ENCODE data around the gene ZNF644.
"Not testable (repeated sequence)": the region's sequence is repeated elsewhere in the genome, so short reads cannot be mapped to it uniquely, and the experiment has no call there.

ZNF644 gene

GRCh38 chr1:91021686-91022517, at the start of gene ZNF644:
ZNF644 (minus strand) TSS chr1:91022035; CDS start chr1:90982353, 39,682 bp downstream.
- H3K27ac ChIP-seq (ENCODE audit: low read length), result peak within 1 kb of the TSS; percentile 94
- H3K36me3 ChIP-seq (ENCODE audit: control insufficient read depth, low read depth, low read length), result peaks cover 7% of the 10 kb centered on the region
- H3K9ac ChIP-seq (ENCODE audit: low read length), result peak within 1 kb of the TSS; percentile 98
- peak within 1 kb of the TSS; percentile 96 for H3K4me3 ChIP-seq (ENCODE audit: low read length)
- H3K27me3 ChIP-seq (ENCODE audit: control insufficient read depth, insufficient read depth, low read length), result no peaks in the 10 kb centered on the region
- H3K4me1 ChIP-seq (ENCODE audit: control insufficient read depth, low read depth, low read length), result peaks cover 36% of the 10 kb centered on the region
- H3K9me3 ChIP-seq (ENCODE audit: control insufficient read depth, low read depth, low read length), result no peaks in the 10 kb centered on the region

GRCh38 chr1:91070298-91070697, 48.5 kb upstream of the ZNF644 start:
- Histone ChIP-seq H3K9me3 (ENCODE audit: control insufficient read depth, low read depth, low read length) (no peaks in the 10 kb centered on the region), H3K27ac (ENCODE audit: low read length) (no peak overlapping the region)

GRCh38 chr1:91066538-91066937, 44.7 kb upstream of the ZNF644 start:
- Histone ChIP-seq H3K27ac (ENCODE audit: low read length) (no peak overlapping the region), H3K9ac (ENCODE audit: low read length) (no peak overlapping the region), H3K9me3 (ENCODE audit: control insufficient read depth, low read depth, low read length) (no peaks in the 10 kb centered on the region), H3K4me3 (ENCODE audit: low read length) (no peak overlapping the region), H3K27me3 (ENCODE audit: control insufficient read depth, insufficient read depth, low read length) (no peaks in the 10 kb centered on the region), H3K4me1 (ENCODE audit: control insufficient read depth, low read depth, low read length) (no peaks in the 10 kb centered on the region), H3K36me3 (ENCODE audit: control insufficient read depth, low read depth, low read length) (no peaks in the 10 kb centered on the region)

More at GRCh38 chr1:91070298-91070697, 48.5 kb upstream of the ZNF644 start:
- Histone ChIP-seq H3K4me3 (ENCODE audit: low read length) (no peak overlapping the region), H3K4me1 (ENCODE audit: control insufficient read depth, low read depth, low read length) (no peaks in the 10 kb centered on the region), H3K9ac (ENCODE audit: low read length) (no peak overlapping the region), H3K27me3 (ENCODE audit: control insufficient read depth, insufficient read depth, low read length) (no peaks in the 10 kb centered on the region), H3K36me3 (ENCODE audit: control insufficient read depth, low read depth, low read length) (no peaks in the 10 kb centered on the region)

GRCh38 chr1:91065337-91065736, 43.5 kb upstream of the ZNF644 start:
- H3K9me3 ChIP-seq (ENCODE audit: control insufficient read depth, low read depth, low read length), result no peaks in the 10 kb centered on the region
- no peak overlapping the region for H3K9ac ChIP-seq (ENCODE audit: low read length)
- no peak overlapping the region for H3K4me3 ChIP-seq (ENCODE audit: low read length)
- H3K36me3 ChIP-seq (ENCODE audit: control insufficient read depth, low read depth, low read length), result no peaks in the 10 kb centered on the region
- H3K27ac ChIP-seq (ENCODE audit: low read length), result no peak overlapping the region
- no peaks in the 10 kb centered on the region for H3K27me3 ChIP-seq (ENCODE audit: control insufficient read depth, insufficient read depth, low read length)
- no peaks in the 10 kb centered on the region for H3K4me1 ChIP-seq (ENCODE audit: control insufficient read depth, low read depth, low read length)

GRCh38 chr1:91063403-91063802, 41.6 kb upstream of the ZNF644 start:
- H3K9ac ChIP-seq (ENCODE audit: low read length); H3K27me3 ChIP-seq (ENCODE audit: control insufficient read depth, insufficient read depth, low read length); H3K27ac ChIP-seq (ENCODE audit: low read length); H3K4me1 ChIP-seq (ENCODE audit: control insufficient read depth, low read depth, low read length); H3K4me3 ChIP-seq (ENCODE audit: low read length); H3K9me3 ChIP-seq (ENCODE audit: control insufficient read depth, low read depth, low read length); H3K36me3 ChIP-seq (ENCODE audit: control insufficient read depth, low read depth, low read length): not testable (repeated sequence)

- Histone ChIP-seq H3K27ac (ENCODE audit: low read length) (no peak overlapping the region), H3K36me3 (ENCODE audit: control insufficient read depth, low read depth, low read length) (no peaks in the 10 kb centered on the region), H3K9me3 (ENCODE audit: control insufficient read depth, low read depth, low read length) (no peaks in the 10 kb centered on the region), H3K27me3 (ENCODE audit: control insufficient read depth, insufficient read depth, low read length) (peaks cover 18% of the 10 kb centered on the region), H3K4me3 (ENCODE audit: low read length) (no peak overlapping the region), H3K4me1 (ENCODE audit: control insufficient read depth, low read depth, low read length) (no peaks in the 10 kb centered on the region), H3K9ac (ENCODE audit: low read length) (no peak overlapping the region)
Measured at GRCh38 chr1:91059157-91059556, 37.3 kb upstream of the ZNF644 start.

- H3K9ac ChIP-seq (ENCODE audit: low read length), result no peak overlapping the region
- no peaks in the 10 kb centered on the region for H3K4me1 ChIP-seq (ENCODE audit: control insufficient read depth, low read depth, low read length)
- H3K4me3 ChIP-seq (ENCODE audit: low read length), result no peak overlapping the region
- H3K9me3 ChIP-seq (ENCODE audit: control insufficient read depth, low read depth, low read length), result no peaks in the 10 kb centered on the region
- no peaks in the 10 kb centered on the region for H3K36me3 ChIP-seq (ENCODE audit: control insufficient read depth, low read depth, low read length)
- no peak overlapping the region for H3K27ac ChIP-seq (ENCODE audit: low read length)
- H3K27me3 ChIP-seq (ENCODE audit: control insufficient read depth, insufficient read depth, low read length), result peaks cover 21% of the 10 kb centered on the region
Measured at GRCh38 chr1:91057784-91058183, 35.9 kb upstream of the ZNF644 start.

- no peak overlapping the region for H3K27ac ChIP-seq (ENCODE audit: low read length)
- peaks cover 26% of the 10 kb centered on the region for H3K27me3 ChIP-seq (ENCODE audit: control insufficient read depth, insufficient read depth, low read length)
- H3K4me3 ChIP-seq (ENCODE audit: low read length), result no peak overlapping the region
- H3K9ac ChIP-seq (ENCODE audit: low read length), result no peak overlapping the region
- no peaks in the 10 kb centered on the region for H3K4me1 ChIP-seq (ENCODE audit: control insufficient read depth, low read depth, low read length)
- H3K36me3 ChIP-seq (ENCODE audit: control insufficient read depth, low read depth, low read length), result no peaks in the 10 kb centered on the region
- no peaks in the 10 kb centered on the region for H3K9me3 ChIP-seq (ENCODE audit: control insufficient read depth, low read depth, low read length)
Measured at GRCh38 chr1:91054780-91055481, 33.1 kb upstream of the ZNF644 start.

- Histone ChIP-seq H3K4me3 (ENCODE audit: low read length) (no peak overlapping the region), H3K27me3 (ENCODE audit: control insufficient read depth, insufficient read depth, low read length) (peaks cover 26% of the 10 kb centered on the region), H3K36me3 (ENCODE audit: control insufficient read depth, low read depth, low read length) (no peaks in the 10 kb centered on the region), H3K9ac (ENCODE audit: low read length) (no peak overlapping the region), H3K4me1 (ENCODE audit: control insufficient read depth, low read depth, low read length) (no peaks in the 10 kb centered on the region), H3K27ac (ENCODE audit: low read length) (no peak overlapping the region), H3K9me3 (ENCODE audit: control insufficient read depth, low read depth, low read length) (no peaks in the 10 kb centered on the region)
Measured at GRCh38 chr1:91053630-91054029, 31.8 kb upstream of the ZNF644 start.

- not testable (repeated sequence) for H3K4me3 ChIP-seq (ENCODE audit: low read length); H3K4me1 ChIP-seq (ENCODE audit: control insufficient read depth, low read depth, low read length); H3K27ac ChIP-seq (ENCODE audit: low read length); H3K36me3 ChIP-seq (ENCODE audit: control insufficient read depth, low read depth, low read length); H3K9ac ChIP-seq (ENCODE audit: low read length); H3K9me3 ChIP-seq (ENCODE audit: control insufficient read depth, low read depth, low read length)
- peaks cover 12% of the 10 kb centered on the region for H3K27me3 ChIP-seq (ENCODE audit: control insufficient read depth, insufficient read depth, low read length)
Measured at GRCh38 chr1:91049551-91049950, 27.7 kb upstream of the ZNF644 start.

GRCh38 chr1:91046766-91047165, 24.9 kb upstream of the ZNF644 start:
- Histone ChIP-seq H3K36me3 (ENCODE audit: control insufficient read depth, low read depth, low read length) (no peaks in the 10 kb centered on the region), H3K9ac (ENCODE audit: low read length) (no peak overlapping the region), H3K9me3 (ENCODE audit: control insufficient read depth, low read depth, low read length) (no peaks in the 10 kb centered on the region), H3K27me3 (ENCODE audit: control insufficient read depth, insufficient read depth, low read length) (no peaks in the 10 kb centered on the region), H3K4me1 (ENCODE audit: control insufficient read depth, low read depth, low read length) (no peaks in the 10 kb centered on the region), H3K27ac (ENCODE audit: low read length) (no peak overlapping the region), H3K4me3 (ENCODE audit: low read length) (no peak overlapping the region)

GRCh38 chr1:91045284-91045683, 23.4 kb upstream of the ZNF644 start:
- H3K4me3 ChIP-seq (ENCODE audit: low read length), result no peak overlapping the region
- H3K9ac ChIP-seq (ENCODE audit: low read length), result no peak overlapping the region
- H3K4me1 ChIP-seq (ENCODE audit: control insufficient read depth, low read depth, low read length), result no peaks in the 10 kb centered on the region
- H3K9me3 ChIP-seq (ENCODE audit: control insufficient read depth, low read depth, low read length), result no peaks in the 10 kb centered on the region
- H3K27ac ChIP-seq (ENCODE audit: low read length), result no peak overlapping the region
- H3K27me3 ChIP-seq (ENCODE audit: control insufficient read depth, insufficient read depth, low read length), result no peaks in the 10 kb centered on the region
- H3K36me3 ChIP-seq (ENCODE audit: control insufficient read depth, low read depth, low read length), result no peaks in the 10 kb centered on the region

Measured in iPS-18a (cell line).